B cell (primary cell): Measurements from ENCODE around the gene HK2.

Experiments
- CTCF ChIP-seq: fragments of 200-600 bp; IDR thresholded peaks from one replicate; pipeline ENCODE4 v1.8.0; 2022; ENCODE audit warnings: antibody characterized with exemption, mild to moderate bottlenecking
- EZH2 ChIP-seq: IDR thresholded peaks from 2 replicates; pipeline ENCODE4 v1.6.1; 2012; ENCODE audit warnings: borderline replicate concordance, low read depth, mild to moderate bottlenecking, moderate library complexity, low read length; ENCODE audit not compliant: insufficient read depth, poor library complexity, severe bottlenecking

- no peak for TF ChIP-seq CTCF
- no peak for TF ChIP-seq EZH2
Observed at GRCh38 chr2:74862020-74862964, 28.4 kb downstream of the HK2 start.
